HFFc6 (cell line): Measurements from ENCODE around the gene ERBB4. TPM values are rescaled to one million over a fixed set of nuclear protein-coding genes. Genes with fewer than 3 reads are reported as not detected.

Experiments
- DNase-seq: peaks from one replicate; pipeline ENCODE4 v3.0.0-alpha.2; 2018
- H3K27ac Mint-ChIP-seq: 2 replicates; pipeline ENCODE4 v1.8.0; 2020; ENCODE audit warnings: mild to moderate bottlenecking, mixed read lengths
- H3K27me3 Mint-ChIP-seq: 2 replicates; pipeline ENCODE4 v1.8.0; 2021; ENCODE audit warnings: mild to moderate bottlenecking, moderate library complexity, mixed read lengths; ENCODE audit not compliant: insufficient read depth
- H3K36me3 Mint-ChIP-seq: 2 replicates; pipeline ENCODE4 v1.8.0; 2021; ENCODE audit warnings: low read depth, mixed read lengths
- H3K4me1 Mint-ChIP-seq: 2 replicates; pipeline ENCODE4 v1.8.0; 2020; ENCODE audit warnings: low read depth, mixed read lengths
- H3K4me3 Mint-ChIP-seq: 2 replicates; pipeline ENCODE4 v1.8.0; 2020; ENCODE audit warnings: mild to moderate bottlenecking, moderate library complexity, mixed read lengths
- H3K9me3 Mint-ChIP-seq: 2 replicates; pipeline ENCODE4 v1.8.0; 2020; ENCODE audit warnings: mild to moderate bottlenecking, mixed read lengths
- total RNA-seq, 6 experiments: library from RNA; stranded (reverse); fragmentation: NEBNext Ultra II Directional; extraction: Animal tissue kit (Norgen Biotek cat#: 25700); gene quantifications; 2 replicates in 1 of 6; 3 replicates in 5 of 6; pipeline ENCODE4 v1.2.3, GENCODE V29; 2021
- TF ChIP-seq, protein P1 (sequence below): fragments of 200-600 bp; sonication (generic); IDR thresholded peaks from 2 replicates; pipeline ENCODE4 v1.5.0; 2021; ENCODE audit warnings: antibody characterized with exemption, mild to moderate bottlenecking

Gene ERBB4
- total RNA-seq, 6 experiments from 2014 or later, result not detected

- Mint-ChIP-seq H3K27me3 (no peaks in the 10 kb centered on the region), H3K9me3 (no peaks in the 10 kb centered on the region), H3K4me3 (no peak overlapping the region), H3K27ac (no peak overlapping the region), H3K36me3 (no peaks in the 10 kb centered on the region), H3K4me1 (peaks cover 11% of the 10 kb centered on the region; the same call in 1 of the 2 replicates)
- TF ChIP-seq, protein P1, sequence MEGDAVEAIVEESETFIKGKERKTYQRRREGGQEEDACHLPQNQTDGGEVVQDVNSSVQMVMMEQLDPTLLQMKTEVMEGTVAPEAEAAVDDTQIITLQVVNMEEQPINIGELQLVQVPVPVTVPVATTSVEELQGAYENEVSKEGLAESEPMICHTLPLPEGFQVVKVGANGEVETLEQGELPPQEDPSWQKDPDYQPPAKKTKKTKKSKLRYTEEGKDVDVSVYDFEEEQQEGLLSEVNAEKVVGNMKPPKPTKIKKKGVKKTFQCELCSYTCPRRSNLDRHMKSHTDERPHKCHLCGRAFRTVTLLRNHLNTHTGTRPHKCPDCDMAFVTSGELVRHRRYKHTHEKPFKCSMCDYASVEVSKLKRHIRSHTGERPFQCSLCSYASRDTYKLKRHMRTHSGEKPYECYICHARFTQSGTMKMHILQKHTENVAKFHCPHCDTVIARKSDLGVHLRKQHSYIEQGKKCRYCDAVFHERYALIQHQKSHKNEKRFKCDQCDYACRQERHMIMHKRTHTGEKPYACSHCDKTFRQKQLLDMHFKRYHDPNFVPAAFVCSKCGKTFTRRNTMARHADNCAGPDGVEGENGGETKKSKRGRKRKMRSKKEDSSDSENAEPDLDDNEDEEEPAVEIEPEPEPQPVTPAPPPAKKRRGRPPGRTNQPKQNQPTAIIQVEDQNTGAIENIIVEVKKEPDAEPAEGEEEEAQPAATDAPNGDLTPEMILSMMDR, result no peak
- no peak for DNase-seq
Observed at GRCh38 chr2:212367431-212367830, 171.2 kb downstream of the ERBB4 start.

GRCh38 chr2:212364112-212364985 lies 174.3 kb downstream of the ERBB4 start:
- peaks cover 11% of the 10 kb centered on the region; the same call in 1 of the 2 replicates for H3K4me1 Mint-ChIP-seq
- TF ChIP-seq, protein P1, result no peak
- H3K27me3 Mint-ChIP-seq, result no peaks in the 10 kb centered on the region
- H3K27ac Mint-ChIP-seq, result no peak overlapping the region; the same call in 1 of the 2 replicates
- H3K36me3 Mint-ChIP-seq, result no peaks in the 10 kb centered on the region
- no peak for DNase-seq
- peak overlapping the region; percentile 17; the same call in 1 of the 2 replicates for H3K4me3 Mint-ChIP-seq
- H3K9me3 Mint-ChIP-seq, result no peaks in the 10 kb centered on the region

GRCh38 chr2:212361174-212361756 lies 177.3 kb downstream of the ERBB4 start:
- Mint-ChIP-seq H3K9me3 (no peaks in the 10 kb centered on the region), H3K4me3 (no peak overlapping the region), H3K4me1 (peaks cover 11% of the 10 kb centered on the region; the same call in 1 of the 2 replicates), H3K36me3 (no peaks in the 10 kb centered on the region), H3K27me3 (no peaks in the 10 kb centered on the region), H3K27ac (no peak overlapping the region)
- DNase-seq, result no peak
- TF ChIP-seq, protein P1, result no peak

GRCh38 chr2:212360068-212360460 lies 178.5 kb downstream of the ERBB4 start:
- no peak overlapping the region for H3K27ac Mint-ChIP-seq
- peaks cover 11% of the 10 kb centered on the region; the same call in 1 of the 2 replicates for H3K4me1 Mint-ChIP-seq
- DNase-seq, result no peak
- no peaks in the 10 kb centered on the region for H3K36me3 Mint-ChIP-seq
- no peaks in the 10 kb centered on the region for H3K27me3 Mint-ChIP-seq
- H3K9me3 Mint-ChIP-seq, result no peaks in the 10 kb centered on the region
- TF ChIP-seq, protein P1, result no peak
- H3K4me3 Mint-ChIP-seq, result no peak overlapping the region

DNA sequence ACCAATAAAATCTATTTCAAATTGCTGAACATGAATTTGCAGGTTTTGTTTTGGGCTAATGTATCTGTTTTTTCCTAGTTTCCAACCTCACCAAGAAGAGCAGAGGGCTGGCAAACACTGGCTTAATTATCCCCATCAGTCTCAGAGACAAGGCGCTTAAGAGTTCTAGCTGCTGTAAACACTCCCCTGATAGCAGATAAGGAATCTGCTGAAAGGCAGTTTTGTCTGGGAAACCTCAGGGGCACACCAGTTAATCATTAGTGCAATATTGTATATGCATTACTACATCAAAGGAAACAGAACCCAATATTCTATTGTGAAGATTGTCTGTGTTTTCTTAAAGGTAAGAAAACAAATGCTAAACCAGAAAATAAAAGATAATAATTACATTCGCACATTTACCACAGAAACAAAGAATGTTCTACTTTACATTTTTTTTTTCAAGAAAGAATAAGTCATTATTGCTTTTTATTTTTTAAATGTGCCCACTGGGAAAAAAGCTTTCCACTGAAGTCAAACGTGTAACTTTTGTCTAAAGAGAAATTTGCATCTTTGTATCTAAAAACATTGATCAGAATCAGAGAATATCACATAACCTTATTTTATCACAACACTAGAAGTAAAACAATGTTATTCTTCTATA lies 179.1 kb downstream of the ERBB4 start:
- Mint-ChIP-seq H3K4me1 (peaks cover 9% of the 10 kb centered on the region; the same call in 1 of the 2 replicates), H3K27ac (no peak overlapping the region), H3K4me3 (no peak overlapping the region), H3K36me3 (no peaks in the 10 kb centered on the region), H3K9me3 (no peaks in the 10 kb centered on the region), H3K27me3 (no peaks in the 10 kb centered on the region)
- DNase-seq, result no peak
- TF ChIP-seq, protein P1, result no peak
